Measurements from ENCODE around the gene PGA5.

The PGA5 gene

GRCh38 chr11:61294717-61295595 is 54.0 kb downstream of the PGA5 start, which contains the start of gene VWCE:
Gene VWCE (minus strand): TSS chr11:61295316. CDS start chr11:61295037, 279 bp downstream.
- peak; percentile 92 for DNase-seq (ENCODE audit: low spot score)

- DNase-seq (ENCODE audit: low spot score): no peak
Observed at GRCh38 chr11:61295596-61295926, 54.6 kb downstream of the PGA5 start.

- no peak for DNase-seq (ENCODE audit: low spot score)
Observed at GRCh38 chr11:61297341-61297740, 56.4 kb downstream of the PGA5 start.

- no peak for DNase-seq (ENCODE audit: low spot score)
Observed at GRCh38 chr11:61297746-61298145, 56.8 kb downstream of the PGA5 start.

- no peak for DNase-seq (ENCODE audit: low spot score)
Observed at GRCh38 chr11:61298663-61299244, 57.8 kb downstream of the PGA5 start.

Data from D341Med (cell line).